CD4-positive, alpha-beta T cell treated with Interleukin-12 subunit alpha and Interleukin-12 subunit beta, for 1 hour (primary cell): ENCODE data around the gene CPT2.

ENCODE experiments used
- DNase-seq: peaks from one replicate; pipeline ENCODE4 v3.0.0-alpha.2; 2020

CPT2 gene

DNA sequence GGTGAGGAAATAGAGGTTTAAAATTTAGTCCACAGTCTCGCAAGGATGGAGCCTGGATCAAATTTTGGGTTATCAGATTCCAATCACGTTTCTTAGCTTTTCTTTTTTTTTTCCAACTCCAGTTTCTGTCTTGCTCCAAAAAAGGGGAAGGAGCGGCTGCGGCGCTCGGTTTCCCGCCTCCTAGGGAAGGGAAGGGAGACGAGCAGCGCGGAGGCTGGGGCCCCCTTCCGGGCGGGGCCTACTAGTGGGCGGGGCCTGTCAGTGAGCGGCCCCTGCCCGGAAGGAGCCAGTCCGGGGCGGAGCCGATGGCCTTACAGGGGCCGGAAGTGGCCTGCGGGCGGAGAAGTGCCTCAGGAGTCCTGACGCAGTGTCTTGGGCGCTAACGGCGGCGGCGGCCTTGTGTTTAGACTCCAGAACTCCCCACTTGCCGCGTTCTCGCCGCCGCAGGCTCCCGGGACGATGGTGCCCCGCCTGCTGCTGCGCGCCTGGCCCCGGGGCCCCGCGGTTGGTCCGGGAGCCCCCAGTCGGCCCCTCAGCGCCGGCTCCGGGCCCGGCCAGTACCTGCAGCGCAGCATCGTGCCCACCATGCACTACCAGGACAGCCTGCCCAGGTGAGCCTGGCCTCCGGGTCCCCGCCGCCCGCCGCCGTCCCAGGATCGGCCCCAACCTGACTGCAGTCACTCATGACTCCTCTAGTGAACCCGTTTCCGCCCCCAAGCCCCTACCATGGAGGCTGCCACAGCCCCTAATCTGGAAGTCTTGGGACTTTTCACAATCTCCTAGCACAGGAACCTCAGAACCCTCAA, at the start of gene CPT2:
Gene CPT2, plus strand, starts transcription at position 340 of the 806 bp plus-strand sequence. Its CDS starts 120 bp downstream, at position 460.
- peak; percentile 92 for DNase-seq

DNA sequence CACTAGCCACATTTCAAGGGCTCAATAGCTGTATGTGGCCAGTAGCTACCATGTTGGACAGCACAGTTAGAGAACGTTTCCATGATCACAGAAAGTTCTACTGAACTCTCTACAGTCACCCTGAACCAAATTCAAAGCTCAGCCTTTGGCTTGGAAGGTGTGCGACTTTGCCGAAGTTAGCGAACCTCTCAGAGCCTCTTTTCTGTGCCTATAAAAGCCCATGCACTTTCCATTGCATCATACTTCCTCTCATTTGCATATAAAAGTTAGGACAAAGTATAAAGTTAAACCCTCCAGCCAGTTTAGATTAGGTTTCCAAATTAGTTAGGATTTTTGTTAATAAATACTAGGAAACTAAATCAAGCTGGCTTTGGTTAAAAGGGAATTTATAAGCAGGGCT, 49.5 kb upstream of the CPT2 start:
- no peak for DNase-seq

DNA sequence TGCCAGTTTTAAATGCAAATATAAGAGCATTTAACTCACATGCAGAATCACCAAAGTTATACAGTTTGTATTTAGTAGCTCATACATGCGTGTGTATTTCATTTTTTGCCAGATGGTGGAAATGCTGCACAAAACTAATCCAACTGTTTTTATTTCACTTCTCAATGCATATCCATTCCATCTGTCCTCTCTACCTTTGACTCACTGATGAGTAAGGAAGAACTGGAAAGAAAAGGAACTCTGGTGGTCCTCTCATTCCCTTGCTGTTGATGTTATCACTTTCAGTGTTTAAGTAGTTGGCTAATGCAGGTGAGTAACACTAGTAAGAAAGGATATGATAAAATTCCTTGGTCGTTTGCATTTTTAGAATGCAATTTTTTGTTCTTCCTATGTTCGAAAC, 48.5 kb upstream of the CPT2 start:
- no peak for DNase-seq

DNA sequence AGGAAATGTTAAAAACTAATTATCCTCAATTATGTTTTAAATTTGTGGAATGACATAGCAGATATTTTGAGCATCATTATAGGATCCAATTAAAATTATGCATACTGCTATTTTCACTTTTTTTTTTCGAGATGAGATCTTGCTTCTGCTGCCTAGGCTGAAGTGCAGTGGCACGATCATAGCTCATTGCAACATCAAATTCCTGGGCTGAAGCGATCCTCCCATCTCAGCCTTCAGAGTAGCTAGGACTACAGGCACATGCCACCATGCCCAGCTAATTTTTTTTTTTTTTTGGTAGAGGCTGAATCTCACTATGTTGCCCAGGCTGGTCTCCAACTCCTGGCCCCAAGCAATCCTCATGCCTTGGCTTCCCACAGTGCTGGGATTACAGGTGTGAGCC, 42.9 kb upstream of the CPT2 start:
- no peak for DNase-seq

- DNase-seq, result no peak
Measured at GRCh38 chr1:53154859-53155438, 41.7 kb upstream of the CPT2 start.

GRCh38 chr1:53155534-53155933, 41.1 kb upstream of the CPT2 start:
- DNase-seq, result no peak

DNA sequence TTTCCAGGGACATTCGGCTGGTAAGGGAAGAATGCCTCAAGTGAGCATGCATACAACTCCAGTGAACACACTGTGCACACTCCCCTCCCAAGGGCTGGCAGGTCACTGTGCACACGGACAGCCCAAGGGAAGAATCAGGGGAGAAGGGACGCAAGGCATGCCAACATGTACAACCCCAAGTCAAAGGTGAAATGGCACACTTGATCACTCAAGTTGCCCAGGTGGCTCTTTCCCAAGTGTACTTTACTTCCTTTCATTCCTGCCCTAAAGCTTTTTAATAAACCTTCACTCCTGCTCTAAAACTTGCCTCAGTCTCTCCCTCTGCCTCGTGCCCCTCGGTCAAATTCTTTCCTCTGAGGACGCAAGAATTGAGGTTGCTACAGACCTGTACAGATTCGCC, 40.7 kb upstream of the CPT2 start:
- DNase-seq, result no peak

GRCh38 chr1:53156783-53157182, 39.8 kb upstream of the CPT2 start:
- DNase-seq, result no peak

- no peak for DNase-seq
Measured at GRCh38 chr1:53158900-53159299, 37.7 kb upstream of the CPT2 start.

- DNase-seq, result no peak
Measured at GRCh38 chr1:53160924-53161378, 35.7 kb upstream of the CPT2 start.

GRCh38 chr1:53162621-53163020, 34.0 kb upstream of the CPT2 start:
- no peak for DNase-seq

DNA sequence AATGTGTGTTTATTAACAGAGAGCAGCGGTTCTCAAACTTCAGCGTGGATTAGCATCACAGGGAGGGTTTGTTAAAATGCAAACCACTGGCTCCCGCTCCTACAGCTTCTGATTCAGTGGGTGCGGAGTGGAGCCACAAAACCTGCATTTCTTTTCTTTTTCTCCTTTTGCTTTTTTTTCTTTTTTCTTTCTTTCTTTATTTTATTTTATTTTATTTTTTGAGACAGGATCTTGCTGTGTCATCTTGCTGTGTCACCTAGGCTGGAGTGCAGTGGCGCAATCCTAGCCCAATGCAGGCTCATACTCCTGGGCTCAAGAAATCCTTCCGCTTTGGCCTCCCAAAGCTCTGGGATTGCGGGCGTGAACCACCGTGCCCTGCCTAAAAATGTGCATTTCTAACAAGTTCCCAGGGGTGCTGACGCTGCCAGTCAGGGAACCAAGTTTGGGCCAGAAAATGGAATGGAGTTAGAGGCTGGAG, 33.3 kb upstream of the CPT2 start:
- DNase-seq, result no peak

GRCh38 chr1:53165408-53165961, 31.1 kb upstream of the CPT2 start:
- no peak for DNase-seq

- no peak for DNase-seq
Measured at GRCh38 chr1:53166366-53166765, 30.3 kb upstream of the CPT2 start.

- no peak for DNase-seq
Measured at GRCh38 chr1:53166912-53167311, 29.7 kb upstream of the CPT2 start.

GRCh38 chr1:53172426-53173128, 24.0 kb upstream of the CPT2 start:
- DNase-seq, result peak; percentile 5

GRCh38 chr1:53174971-53175913, 21.4 kb upstream of the CPT2 start:
- DNase-seq, result no peak

DNA sequence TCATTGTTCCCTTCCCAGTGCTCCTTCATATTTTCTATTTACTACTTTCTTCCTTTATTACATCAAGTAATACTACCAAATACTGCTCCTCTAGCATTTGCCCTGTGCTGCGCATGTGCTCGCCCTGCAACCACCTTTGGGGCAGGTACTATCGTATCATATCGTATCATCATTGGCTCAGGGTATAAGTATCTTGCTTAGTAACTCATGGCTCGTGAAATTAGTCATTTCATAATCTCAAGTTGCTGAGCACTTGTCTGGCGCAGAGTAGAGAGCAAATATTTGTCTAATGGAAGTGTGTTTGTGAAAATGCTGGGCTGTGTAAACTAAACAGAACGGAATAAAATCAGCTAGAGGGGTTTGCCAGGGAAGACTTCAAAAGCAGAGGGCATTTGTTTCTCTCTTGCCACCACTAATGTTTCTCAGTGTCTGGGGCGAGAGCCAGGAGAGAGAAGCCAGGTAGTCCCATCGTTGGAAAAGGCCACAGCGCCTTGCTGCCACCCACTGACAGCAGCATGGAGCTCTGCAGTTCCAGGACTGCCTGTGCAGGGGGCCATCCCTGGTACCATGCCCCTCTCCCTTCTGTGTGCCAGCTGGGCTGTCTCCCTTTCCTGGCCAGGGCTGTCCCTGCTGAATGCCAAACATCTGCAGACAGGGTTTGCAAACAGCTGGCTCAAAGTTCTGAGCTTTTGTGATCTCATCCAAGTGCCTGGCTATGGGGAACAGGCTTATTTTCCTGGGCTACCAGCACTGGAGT, 20.0 kb upstream of the CPT2 start:
- DNase-seq, result no peak

- no peak for DNase-seq
Measured at GRCh38 chr1:53180226-53180625, 16.4 kb upstream of the CPT2 start.

GRCh38 chr1:53180951-53181350, 15.7 kb upstream of the CPT2 start:
- no peak for DNase-seq

- DNase-seq, result peak; percentile 81
Measured at GRCh38 chr1:53182111-53182593, 14.5 kb upstream of the CPT2 start.
